HG02970 (cell line): Measurements from ENCODE around the gene GBE1.

Experiments
- ATAC-seq: cut with Tn5 transposase; IDR thresholded peaks from one replicate; pipeline ENCODE4 v1.9.1; 2021; ENCODE audit warnings: mild to moderate bottlenecking, moderate library complexity, moderate number of reproducible peaks; ENCODE audit not compliant: unreplicated experiment, low FRiP score

The GBE1 gene

DNA sequence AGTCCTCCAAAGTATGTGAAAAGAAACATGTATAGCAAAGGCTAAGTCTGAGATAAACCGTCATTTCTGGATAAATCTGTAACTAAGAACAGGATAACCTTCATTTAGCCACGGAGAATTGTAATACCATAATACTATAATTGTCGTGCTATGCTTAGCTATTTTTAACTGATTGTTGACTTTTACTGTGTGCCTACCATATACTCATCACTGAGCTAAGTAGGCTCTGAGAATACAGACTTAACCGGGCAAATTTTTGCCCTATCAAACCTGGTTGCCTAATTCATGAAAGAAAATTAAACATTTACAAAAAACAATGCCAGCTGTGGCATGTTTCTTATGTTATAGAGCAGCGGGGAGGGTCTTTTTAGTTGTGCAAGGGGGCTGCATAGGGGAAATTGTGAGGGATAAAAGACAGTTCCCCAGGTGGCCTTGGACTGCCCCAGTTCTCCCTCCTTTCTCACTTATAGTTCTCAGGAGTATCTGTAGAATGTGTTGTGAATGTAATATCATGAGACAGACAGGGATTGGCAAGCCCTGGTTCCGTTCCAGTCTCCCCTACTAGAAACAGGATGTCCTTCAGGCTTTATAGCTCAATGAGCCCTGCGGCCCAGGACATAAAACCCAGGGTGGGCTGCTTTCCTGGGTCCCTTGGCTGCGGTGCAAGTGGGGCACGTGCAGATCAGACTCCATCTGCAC lies 318.5 kb downstream of the GBE1 start:
- no peak for ATAC-seq

DNA sequence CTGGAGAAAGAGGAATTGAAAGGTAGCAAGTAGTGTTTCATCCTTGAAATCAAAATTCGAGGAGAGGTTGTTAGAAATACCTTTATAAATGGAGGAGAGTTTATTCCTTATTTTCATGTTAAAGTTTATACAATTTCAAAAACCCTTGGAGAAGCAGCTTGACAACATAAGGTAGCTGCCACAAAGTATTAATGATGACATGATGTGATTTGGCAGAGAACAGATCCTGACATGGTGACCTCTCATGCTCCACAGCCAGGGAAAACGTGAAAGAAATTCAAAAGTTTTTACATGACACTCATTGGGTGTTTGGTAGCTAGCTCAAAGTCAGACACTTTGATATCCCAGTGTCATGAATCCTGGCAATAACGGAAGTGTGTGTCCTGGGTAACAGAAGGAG lies 320.8 kb downstream of the GBE1 start:
- no peak for ATAC-seq
